Activated CD8-positive, alpha-beta memory T cell treated with anti-CD3 and anti-CD28 coated beads for 36 hours (primary cell): ENCODE data around the gene HNRNPR. TPM values are rescaled to one million over a fixed set of nuclear protein-coding genes. Genes with fewer than 3 reads are reported as not detected.
"Not testable (repeated sequence)": the region's sequence is repeated elsewhere in the genome, so short reads cannot be mapped to it uniquely, and the experiment has no call there.

Experiments used
- CTCF ChIA-PET: fragments of 350-600 bp; sonication (Branson Sonifier 250); formaldehyde crosslinking; loops from one replicate; lab custom pipeline; 2021; ENCODE audit warnings: antibody characterized with exemption; lab: Charles Lee
- POLR2A ChIA-PET: fragments of 350-600 bp; sonication (Branson Sonifier 250); formaldehyde crosslinking; loops from one replicate; lab custom pipeline; 2021; ENCODE audit warnings: antibody characterized with exemption; lab: Charles Lee
- total RNA-seq, 2 experiments: library from RNA; stranded (reverse); gene quantifications; one replicate each; pipeline ENCODE4 v1.2.3, GENCODE V29; 2021

HNRNPR gene
- 100 to 1,000 TPM; 197 to 198 TPM for total RNA-seq

GRCh38 chr1:23344111-23344986 is at the start of gene HNRNPR:
TSS of gene HNRNPR (minus strand) at chr1:23344284. CDS start at chr1:23341008, 3,276 bp downstream.
- ChIA-PET CTCF (interaction anchor here (0.6 to 1.7 kb wide), 10 partner anchors 18 to 1644 kb away, joined by 3 to 10 read pairs (median 3); partner anchors contain the start of gene ZNF436), POLR2A (interaction anchor here (0.6 to 1.7 kb wide), 18 partner anchors 12 to 531 kb away, joined by 3 to 50 read pairs (median 5); partner anchors contain the start of genes ASAP3, TCEA3 and ZNF436)

GRCh38 chr1:23393706-23394105 is 49.6 kb upstream of the HNRNPR start:
- CTCF ChIA-PET = interaction anchor here (2.3 kb wide), 1 partner anchor 10 kb away, joined by 9 read pairs; no protein-coding TSS in a partner anchor

GRCh38 chr1:23392125-23392855 is 48.2 kb upstream of the HNRNPR start:
- CTCF ChIA-PET = interaction anchor here (2.3 kb wide), 1 partner anchor 12 kb away, joined by 9 read pairs; no protein-coding TSS in a partner anchor
- POLR2A ChIA-PET = no interaction called here

More at GRCh38 chr1:23393706-23394105, 49.6 kb upstream of the HNRNPR start:
- POLR2A ChIA-PET = no interaction called here

- ChIA-PET CTCF (no interaction called here), POLR2A (no interaction called here)
Observed at GRCh38 chr1:23389837-23390321, 45.8 kb upstream of the HNRNPR start.

- POLR2A ChIA-PET = no interaction called here
- CTCF ChIA-PET = no interaction called here
Observed at GRCh38 chr1:23387494-23387893, 43.4 kb upstream of the HNRNPR start.

GRCh38 chr1:23385119-23385621 is 41.1 kb upstream of the HNRNPR start:
- ChIA-PET POLR2A (no interaction called here), CTCF (interaction anchor here (1.4 kb wide), 1 partner anchor 20 kb away, joined by 3 read pairs; no protein-coding TSS in a partner anchor)

- POLR2A ChIA-PET = no interaction called here
- CTCF ChIA-PET = no interaction called here
Observed at GRCh38 chr1:23384312-23385058, 40.4 kb upstream of the HNRNPR start.

- POLR2A ChIA-PET = no interaction called here
- CTCF ChIA-PET = no interaction called here
Observed at GRCh38 chr1:23383577-23384311, 39.7 kb upstream of the HNRNPR start.

GRCh38 chr1:23381233-23381885 is 37.3 kb upstream of the HNRNPR start:
- POLR2A ChIA-PET = no interaction called here
- CTCF ChIA-PET = interaction anchor here (0.6 kb wide), 1 partner anchor 16 kb away, joined by 4 read pairs; no protein-coding TSS in a partner anchor

- CTCF ChIA-PET = no interaction called here
- POLR2A ChIA-PET = no interaction called here
Observed at GRCh38 chr1:23380719-23381118, 36.6 kb upstream of the HNRNPR start.

- POLR2A ChIA-PET, CTCF ChIA-PET: not testable (repeated sequence)
Observed at GRCh38 chr1:23380236-23380635, 36.2 kb upstream of the HNRNPR start.

- ChIA-PET CTCF (no interaction called here), POLR2A (no interaction called here)
Observed at GRCh38 chr1:23376890-23377811, 33.1 kb upstream of the HNRNPR start.

GRCh38 chr1:23374079-23374735 is 30.1 kb upstream of the HNRNPR start:
- CTCF ChIA-PET = interaction anchor here (0.5 kb wide), 1 partner anchor 504 kb away, joined by 4 read pairs; no protein-coding TSS in a partner anchor
- POLR2A ChIA-PET = not testable (repeated sequence)

- ChIA-PET POLR2A (no interaction called here), CTCF (interaction anchor here (0.6 kb wide), 1 partner anchor 372 kb away, joined by 3 read pairs; no protein-coding TSS in a partner anchor)
Observed at GRCh38 chr1:23371987-23372880, 28.1 kb upstream of the HNRNPR start.
